Kidney (tissue), 14 donors: ENCODE results near the gene ENAH. TPM values are rescaled to one million over a fixed set of nuclear protein-coding genes. Genes with fewer than 3 reads are reported as not detected.

ENCODE experiments used
- DNase-seq, 5 donors: peaks; one replicate each; pipeline ENCODE4 v3.0.0-alpha.2; 2013 to 2020
- FAIRE-seq: peaks from 2 replicates; lab custom pipeline; 2012; peaks lifted over from hg19 to GRCh38; lab: Jason Lieb, UNC
- H3K27ac ChIP-seq, 2 donors: one replicate each; pipeline ENCODE4 v1.7.0; 2013; ENCODE audit warnings: low read depth in 2 of 2, low read length in 2 of 2, inconsistent platforms in 1 of 2
- H3K27me3 ChIP-seq: one replicate; pipeline ENCODE4 v1.7.1; 2013; ENCODE audit warnings: low read length, inconsistent platforms; ENCODE audit not compliant: control insufficient read depth, insufficient read depth
- H3K36me3 ChIP-seq, 3 donors: one replicate each; pipeline versions ENCODE4 v1.7.0 to v1.7.1; 2013; ENCODE audit warnings: low read length in 3 of 3, control low read depth in 1 of 3, inconsistent platforms in 1 of 3; ENCODE audit not compliant: insufficient read depth in 3 of 3, control insufficient read depth in 2 of 3
- H3K4me1 ChIP-seq, 3 donors: one replicate each; pipeline versions ENCODE4 v1.7.0 to v1.7.1; 2013; ENCODE audit warnings: low read length in 3 of 3, inconsistent platforms in 1 of 3, low read depth in 1 of 3; ENCODE audit not compliant: control insufficient read depth in 2 of 3, insufficient read depth in 2 of 3
- H3K4me3 ChIP-seq, 3 donors: one replicate each; pipeline versions ENCODE4 v1.7.0 to v1.8.1; 2013; ENCODE audit warnings: low read length in 3 of 3, control low read depth in 1 of 3, inconsistent platforms in 1 of 3
- H3K9ac ChIP-seq, 3 donors: one replicate each; pipeline versions ENCODE4 v1.7.0 to v1.7.1; 2013; ENCODE audit warnings: low read length in 3 of 3, control low read depth in 1 of 3, inconsistent platforms in 1 of 3
- H3K9me3 ChIP-seq, 3 donors: one replicate each; pipeline versions ENCODE4 v1.7.0 to v1.7.1; 2013; ENCODE audit warnings: low read length in 3 of 3, control low read depth in 1 of 3, inconsistent platforms in 1 of 3; ENCODE audit not compliant: control insufficient read depth in 2 of 3, insufficient read depth in 1 of 3
- intact Hi-C: fragments of 100-400 bp; cut with DNase I; formaldehyde crosslinking; loops from one replicate; pipeline ENCODE4 v1.11.1; 2022
- polyA plus RNA-seq: library from polyadenylated mRNA; stranded (reverse); fragments of 350-450 nt; fragmentation: Illumina TruSeq; extraction: RNeasy Lipid Tissue Mini Kit (QIAGEN cat#74804); gene quantifications from one replicate; pipeline ENCODE4 v1.2.3, GENCODE V29; 2014; ENCODE audit warnings: low read depth, low replicate concordance; ENCODE audit not compliant: insufficient read depth
- total RNA-seq: library from RNA; stranded (reverse); fragmentation: NEBNext Ultra II Directional; extraction: Animal tissue kit (Norgen Biotek cat#: 25700); gene quantifications from one replicate; pipeline ENCODE4 v1.2.1, GENCODE V29; 2021
- TF ChIP-seq, protein P1 (sequence below): IDR thresholded peaks from 3 replicates; pipeline ENCODE4 v1.5.1; 2012; ENCODE audit warnings: mild to moderate bottlenecking, moderate library complexity, borderline replicate concordance; ENCODE audit not compliant: insufficient read depth; ENCODE audit errors: extremely low read depth
- donor health status: control.
- donor health status: control.
- donor health status: control.
- donor health status: control.
- donor health status: control.
- donor health status: DM: yes; HTN: yes; CAD: no.
- donor health status: Normal renal cell carcinoma (clear cell type).

Gene ENAH
- total and polyA plus RNA-seq, 2 donors from 2014 or later: 6.2 to 42.3 TPM

GRCh38 chr1:225453797-225454648, 198.9 kb downstream of the ENAH start:
- Histone ChIP-seq H3K9me3 (no peaks in the 10 kb centered on the region), H3K4me1 (no peaks in the 10 kb centered on the region), H3K27me3 (no peaks in the 10 kb centered on the region), H3K4me3 (no peak overlapping the region), H3K36me3 (no peaks in the 10 kb centered on the region), H3K9ac (no peak overlapping the region), H3K27ac (no peak overlapping the region)
- FAIRE-seq (no peak), DNase-seq (peak in 2 of 5 donors; percentile 10 to 17)
- TF ChIP-seq, protein P1, sequence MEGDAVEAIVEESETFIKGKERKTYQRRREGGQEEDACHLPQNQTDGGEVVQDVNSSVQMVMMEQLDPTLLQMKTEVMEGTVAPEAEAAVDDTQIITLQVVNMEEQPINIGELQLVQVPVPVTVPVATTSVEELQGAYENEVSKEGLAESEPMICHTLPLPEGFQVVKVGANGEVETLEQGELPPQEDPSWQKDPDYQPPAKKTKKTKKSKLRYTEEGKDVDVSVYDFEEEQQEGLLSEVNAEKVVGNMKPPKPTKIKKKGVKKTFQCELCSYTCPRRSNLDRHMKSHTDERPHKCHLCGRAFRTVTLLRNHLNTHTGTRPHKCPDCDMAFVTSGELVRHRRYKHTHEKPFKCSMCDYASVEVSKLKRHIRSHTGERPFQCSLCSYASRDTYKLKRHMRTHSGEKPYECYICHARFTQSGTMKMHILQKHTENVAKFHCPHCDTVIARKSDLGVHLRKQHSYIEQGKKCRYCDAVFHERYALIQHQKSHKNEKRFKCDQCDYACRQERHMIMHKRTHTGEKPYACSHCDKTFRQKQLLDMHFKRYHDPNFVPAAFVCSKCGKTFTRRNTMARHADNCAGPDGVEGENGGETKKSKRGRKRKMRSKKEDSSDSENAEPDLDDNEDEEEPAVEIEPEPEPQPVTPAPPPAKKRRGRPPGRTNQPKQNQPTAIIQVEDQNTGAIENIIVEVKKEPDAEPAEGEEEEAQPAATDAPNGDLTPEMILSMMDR: no peak
- intact Hi-C loops: no loop called here

- Histone ChIP-seq H3K27me3 (no peaks in the 10 kb centered on the region), H3K27ac (no peak overlapping the region), H3K4me3 (no peak overlapping the region), H3K4me1 (peaks cover 0 to 6% (median 2%) of the 10 kb centered on the region in 3 donors), H3K9ac (no peak overlapping the region), H3K9me3 (no peaks in the 10 kb centered on the region), H3K36me3 (no peaks in the 10 kb centered on the region)
- DNase-seq: peak in 2 of 5 donors; percentile 19 to 65
- TF ChIP-seq, protein P1: no peak
- no peak for FAIRE-seq
- intact Hi-C loops: no loop called here
Measured at GRCh38 chr1:225451840-225452515, 200.9 kb downstream of the ENAH start.

DNA sequence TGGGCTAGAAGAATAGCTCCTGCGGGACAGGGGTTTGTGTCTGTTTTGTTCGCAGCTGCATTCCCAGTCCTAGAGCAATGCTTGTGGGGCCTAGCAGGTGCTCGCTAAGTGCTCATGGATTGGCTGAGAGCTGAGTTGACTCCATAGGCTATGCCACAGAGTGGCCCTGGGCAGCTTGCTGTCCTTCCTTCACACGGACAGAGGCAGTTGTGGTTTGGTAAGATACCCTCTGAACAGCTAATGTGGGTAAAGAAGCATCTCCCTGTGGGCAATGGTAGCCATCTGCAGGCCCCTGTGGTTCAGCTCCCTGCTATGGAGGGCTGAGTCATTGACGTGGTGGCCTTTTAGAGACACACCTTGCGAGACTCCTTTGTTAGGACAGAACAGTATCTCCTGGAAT, 201.6 kb downstream of the ENAH start:
- FAIRE-seq: no peak

More for the DNA sequence above, 201.6 kb downstream of the ENAH start:
- H3K9me3 ChIP-seq: no peaks in the 10 kb centered on the region
- H3K27ac ChIP-seq: no peak overlapping the region
- peak in 2 of 5 donors; percentile 16 to 22 for DNase-seq
- H3K36me3 ChIP-seq: no peaks in the 10 kb centered on the region
- no peak overlapping the region for H3K9ac ChIP-seq
- TF ChIP-seq, protein P1: no peak
- intact Hi-C loops: no loop called here
- H3K4me1 ChIP-seq: peaks cover 0 to 11% (median 9%) of the 10 kb centered on the region in 3 donors
- H3K27me3 ChIP-seq: no peaks in the 10 kb centered on the region
- no peak overlapping the region for H3K4me3 ChIP-seq
